ENCODE data around the gene INSL3.

- no peak for TF ChIP-seq CTCF (IDR thresholded peaks at IDR 0.05)
- no peak for TF ChIP-seq EP300 (IDR thresholded peaks at IDR 0.05; ENCODE audit: borderline replicate concordance in 1 of 2, low read depth in 1 of 2, low read length in 1 of 2)
- no peak for TF ChIP-seq SIN3A (IDR thresholded peaks at IDR 0.05; ENCODE audit: borderline replicate concordance, low read depth, low read length)
- TF ChIP-seq NFIC (IDR thresholded peaks at IDR 0.05; ENCODE audit: borderline replicate concordance): no peak
- no peak for TF ChIP-seq RFX5 (IDR thresholded peaks at IDR 0.05; ENCODE audit: low read length)
- TF ChIP-seq MEF2A (IDR thresholded peaks at IDR 0.05; ENCODE audit: borderline replicate concordance, low read depth): no peak
- no peak for TF ChIP-seq REST (IDR thresholded peaks at IDR 0.05; ENCODE audit: low read depth, low read length)
- no peak for TF ChIP-seq TEAD4 (IDR thresholded peaks at IDR 0.05; ENCODE audit: borderline replicate concordance, insufficient read depth)
Observed at GRCh38 chr19:17832443-17833208, 11.3 kb upstream of the INSL3 start.

Data from SK-N-SH (cell line).